ENCODE measurements around the gene SLC13A3. TPM values are rescaled to one million over a fixed set of nuclear protein-coding genes. Genes with fewer than 3 reads are reported as not detected.

Gene SLC13A3
- total RNA-seq, 4 donors from 2014 or later = 0.62 to 1.6 (median 0.80) TPM

GRCh38 chr20:46665602-46666001 is 14.3 kb upstream of the SLC13A3 start:
- 86 to 94% methylated on average over 3 of the region's 3 CpGs for WGBS, 2 donors (ENCODE audit: low coverage in 1 of 2)
- TF ChIP-seq POLR2A (IDR thresholded peaks at IDR 0.05) = no peak
- TF ChIP-seq POLR2AphosphoS5 (IDR thresholded peaks at IDR 0.05) = no peak
- TF ChIP-seq EP300 (IDR thresholded peaks at IDR 0.05) = no peak
- TF ChIP-seq CTCF (IDR thresholded peaks at IDR 0.05) = no peak
- Histone ChIP-seq H3K4me3 (no peak overlapping the region), H3K4me1 (no peaks in the 10 kb centered on the region), H3K36me3 (peaks cover 2 to 11% of the 10 kb centered on the region in 2 donors), H3K27me3 (no peaks in the 10 kb centered on the region), H3K9me3 (peaks cover 0 to 5% (median 0%) of the 10 kb centered on the region in 3 donors), H3K27ac (no peak overlapping the region)
- no peak for ATAC-seq

GRCh38 chr20:46663531-46663930 is 12.3 kb upstream of the SLC13A3 start:
- TF ChIP-seq EP300 (IDR thresholded peaks at IDR 0.05) = no peak
- no peak for TF ChIP-seq CTCF (IDR thresholded peaks at IDR 0.05)
- no peak for TF ChIP-seq POLR2A (IDR thresholded peaks at IDR 0.05)
- no peak for TF ChIP-seq POLR2AphosphoS5 (IDR thresholded peaks at IDR 0.05)

GRCh38 chr20:46661659-46662058 is 10.4 kb upstream of the SLC13A3 start:
- TF ChIP-seq POLR2AphosphoS5 (IDR thresholded peaks at IDR 0.05) (no peak), EP300 (IDR thresholded peaks at IDR 0.05) (no peak), POLR2A (IDR thresholded peaks at IDR 0.05) (no peak), CTCF (IDR thresholded peaks at IDR 0.05) (no peak)
- 100% methylated on average over 1 of the region's 1 CpG; no CpG with 5 or more reads in 1 of the 2 donors for WGBS, 2 donors (ENCODE audit: low coverage in 1 of 2)
- Histone ChIP-seq H3K4me3 (no peak overlapping the region), H3K36me3 (peaks cover 2 to 4% of the 10 kb centered on the region in 2 donors), H3K27me3 (no peaks in the 10 kb centered on the region), H3K9me3 (no peaks in the 10 kb centered on the region), H3K27ac (no peak overlapping the region), H3K4me1 (no peaks in the 10 kb centered on the region)
- ATAC-seq = no peak

More at GRCh38 chr20:46663531-46663930, 12.3 kb upstream of the SLC13A3 start:
- no peaks in the 10 kb centered on the region for H3K4me1 ChIP-seq
- no peak for ATAC-seq
- no peak overlapping the region for H3K27ac ChIP-seq
- H3K9me3 ChIP-seq = no peaks in the 10 kb centered on the region
- no peak overlapping the region for H3K4me3 ChIP-seq
- H3K36me3 ChIP-seq = peaks cover 2 to 7% of the 10 kb centered on the region in 2 donors
- H3K27me3 ChIP-seq = no peaks in the 10 kb centered on the region
- WGBS, 2 donors (ENCODE audit: low coverage in 1 of 2) = 91 to 97% methylated on average over 3 of the region's 3 CpGs

- WGBS, 2 donors (ENCODE audit: low coverage in 1 of 2) = 82 to 83% methylated on average over 4 of the region's 4 CpGs
- ATAC-seq = no peak
- Histone ChIP-seq H3K9me3 (no peaks in the 10 kb centered on the region), H3K27me3 (no peaks in the 10 kb centered on the region), H3K36me3 (peaks cover 2 to 4% of the 10 kb centered on the region in 2 donors), H3K27ac (no peak overlapping the region), H3K4me3 (no peak overlapping the region), H3K4me1 (no peaks in the 10 kb centered on the region)
- TF ChIP-seq EP300 (IDR thresholded peaks at IDR 0.05) (no peak), POLR2A (IDR thresholded peaks at IDR 0.05) (no peak), CTCF (IDR thresholded peaks at IDR 0.05) (no peak), POLR2AphosphoS5 (IDR thresholded peaks at IDR 0.05) (no peak)
Measured at GRCh38 chr20:46660487-46660886, 9.2 kb upstream of the SLC13A3 start.

- WGBS, 2 donors (ENCODE audit: low coverage in 1 of 2) = 73 to 90% methylated on average over 2 to 6 of the region's 7 CpGs
- no peak for ATAC-seq
- TF ChIP-seq EP300 (IDR thresholded peaks at IDR 0.05) (no peak), CTCF (IDR thresholded peaks at IDR 0.05) (no peak)
- no peak overlapping the region for H3K27ac ChIP-seq
- peaks cover 26% of the 10 kb centered on the region for H3K27me3 ChIP-seq
- peaks cover 0 to 4% of the 10 kb centered on the region in 2 donors for H3K36me3 ChIP-seq
- H3K4me1 ChIP-seq = no peaks in the 10 kb centered on the region
- no peaks in the 10 kb centered on the region for H3K9me3 ChIP-seq
- no peak overlapping the region for H3K4me3 ChIP-seq
Measured at GRCh38 chr20:46657618-46658017, 6.4 kb upstream of the SLC13A3 start.

All from gastroesophageal sphincter (tissue), 4 donors.